Measurements from ENCODE around the gene MYBL2.
A peak's percentile ranks its signal among the peaks of the same experiment; 100 is the strongest.

DNA sequence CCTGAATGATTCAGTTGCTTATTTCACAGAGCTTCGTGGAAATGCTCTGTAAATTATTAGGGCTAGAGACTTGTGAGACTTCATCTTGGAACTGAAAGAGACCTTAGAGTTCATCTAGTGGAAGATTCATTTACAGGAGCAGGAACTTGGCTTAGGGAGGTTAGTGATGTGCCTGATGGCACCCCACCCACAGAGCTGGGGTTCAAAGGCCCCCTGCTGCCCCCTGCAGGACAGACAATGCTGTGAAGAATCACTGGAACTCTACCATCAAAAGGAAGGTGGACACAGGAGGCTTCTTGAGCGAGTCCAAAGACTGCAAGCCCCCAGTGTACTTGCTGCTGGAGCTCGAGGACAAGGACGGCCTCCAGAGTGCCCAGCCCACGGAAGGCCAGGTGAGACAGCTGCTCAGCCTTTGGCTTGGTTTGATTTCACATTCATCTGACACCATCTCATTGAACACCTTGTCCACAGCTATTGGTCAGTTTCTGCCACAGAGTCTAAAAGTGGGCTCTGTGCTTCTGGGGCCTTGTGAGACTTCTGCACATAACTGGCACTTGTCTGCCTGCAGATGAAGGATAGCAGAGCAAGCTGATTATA is 25.1 kb downstream of the MYBL2 start:
- TF ChIP-seq, protein P1, sequence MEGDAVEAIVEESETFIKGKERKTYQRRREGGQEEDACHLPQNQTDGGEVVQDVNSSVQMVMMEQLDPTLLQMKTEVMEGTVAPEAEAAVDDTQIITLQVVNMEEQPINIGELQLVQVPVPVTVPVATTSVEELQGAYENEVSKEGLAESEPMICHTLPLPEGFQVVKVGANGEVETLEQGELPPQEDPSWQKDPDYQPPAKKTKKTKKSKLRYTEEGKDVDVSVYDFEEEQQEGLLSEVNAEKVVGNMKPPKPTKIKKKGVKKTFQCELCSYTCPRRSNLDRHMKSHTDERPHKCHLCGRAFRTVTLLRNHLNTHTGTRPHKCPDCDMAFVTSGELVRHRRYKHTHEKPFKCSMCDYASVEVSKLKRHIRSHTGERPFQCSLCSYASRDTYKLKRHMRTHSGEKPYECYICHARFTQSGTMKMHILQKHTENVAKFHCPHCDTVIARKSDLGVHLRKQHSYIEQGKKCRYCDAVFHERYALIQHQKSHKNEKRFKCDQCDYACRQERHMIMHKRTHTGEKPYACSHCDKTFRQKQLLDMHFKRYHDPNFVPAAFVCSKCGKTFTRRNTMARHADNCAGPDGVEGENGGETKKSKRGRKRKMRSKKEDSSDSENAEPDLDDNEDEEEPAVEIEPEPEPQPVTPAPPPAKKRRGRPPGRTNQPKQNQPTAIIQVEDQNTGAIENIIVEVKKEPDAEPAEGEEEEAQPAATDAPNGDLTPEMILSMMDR (IDR thresholded peaks at IDR 0.05; ENCODE audit: poor library complexity), result peak; percentile 53
- no peak for TF ChIP-seq EZH2phosphoT487 (IDR thresholded peaks at IDR 0.05; ENCODE audit: low read depth, severe bottlenecking, unreplicated experiment)
